Activated CD4-positive, CD25-positive, alpha-beta regulatory T cell treated with anti-CD3 and anti-CD28 coated beads, Interleukin-2, amount 50 U/mL, for 72 hours (primary cell): Measurements from ENCODE around the gene FTSJ1.
A peak's percentile ranks its signal among the peaks of the same experiment; 100 is the strongest.
"Not testable (repeated sequence)": the region's sequence is repeated elsewhere in the genome, so short reads cannot be mapped to it uniquely, and the experiment has no call there.

Experiments used
- DNase-seq: peaks from one replicate; pipeline ENCODE4 v3.0.0; 2021

The FTSJ1 gene, protein sequence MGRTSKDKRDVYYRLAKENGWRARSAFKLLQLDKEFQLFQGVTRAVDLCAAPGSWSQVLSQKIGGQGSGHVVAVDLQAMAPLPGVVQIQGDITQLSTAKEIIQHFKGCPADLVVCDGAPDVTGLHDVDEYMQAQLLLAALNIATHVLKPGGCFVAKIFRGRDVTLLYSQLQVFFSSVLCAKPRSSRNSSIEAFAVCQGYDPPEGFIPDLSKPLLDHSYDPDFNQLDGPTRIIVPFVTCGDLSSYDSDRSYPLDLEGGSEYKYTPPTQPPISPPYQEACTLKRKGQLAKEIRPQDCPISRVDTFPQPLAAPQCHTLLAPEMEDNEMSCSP

DNA sequence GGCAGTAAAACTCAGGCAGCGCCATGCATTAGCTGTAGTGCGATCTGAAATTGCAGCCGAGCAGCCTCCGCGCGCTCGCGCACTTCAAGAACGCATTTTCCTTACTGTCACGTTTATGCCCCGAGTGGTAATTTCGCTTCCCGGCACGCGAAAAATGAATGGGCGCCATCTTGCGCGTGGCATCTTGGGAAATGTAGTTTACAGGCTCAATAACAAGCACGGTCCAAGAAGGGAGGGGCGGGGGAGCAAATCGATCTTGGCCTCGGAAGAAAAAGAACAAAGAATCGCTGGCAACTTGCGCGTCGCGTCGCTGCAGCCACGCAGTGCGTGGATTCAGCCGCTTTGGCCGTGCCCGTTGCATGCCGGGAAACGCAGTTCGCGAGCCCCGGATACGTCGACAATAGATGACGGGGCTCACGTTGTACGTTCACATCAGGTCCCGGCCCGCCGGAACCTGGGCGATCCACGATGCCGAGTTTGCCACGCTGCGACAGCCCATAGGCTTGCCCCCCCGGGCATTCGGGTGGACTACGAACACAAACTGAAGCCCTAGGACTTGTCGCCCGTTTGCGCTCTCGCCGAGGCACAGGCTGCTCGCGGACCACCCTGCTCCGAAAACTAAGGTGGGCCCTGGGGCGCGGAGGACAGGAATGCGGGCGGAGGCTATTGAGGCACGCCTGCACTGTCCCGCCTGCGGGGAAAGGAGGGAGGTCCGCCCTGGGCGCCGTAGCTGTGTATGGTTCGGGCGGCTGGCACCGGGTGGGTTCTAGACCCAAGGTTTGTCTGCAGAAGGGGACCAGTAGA, at the start of gene FTSJ1:
Gene FTSJ1, plus strand, starts transcription at position 426 of the 804 bp plus-strand sequence. CDS start 1,849 bp downstream, outside the sequence.
- peak; percentile 79 for DNase-seq

DNA sequence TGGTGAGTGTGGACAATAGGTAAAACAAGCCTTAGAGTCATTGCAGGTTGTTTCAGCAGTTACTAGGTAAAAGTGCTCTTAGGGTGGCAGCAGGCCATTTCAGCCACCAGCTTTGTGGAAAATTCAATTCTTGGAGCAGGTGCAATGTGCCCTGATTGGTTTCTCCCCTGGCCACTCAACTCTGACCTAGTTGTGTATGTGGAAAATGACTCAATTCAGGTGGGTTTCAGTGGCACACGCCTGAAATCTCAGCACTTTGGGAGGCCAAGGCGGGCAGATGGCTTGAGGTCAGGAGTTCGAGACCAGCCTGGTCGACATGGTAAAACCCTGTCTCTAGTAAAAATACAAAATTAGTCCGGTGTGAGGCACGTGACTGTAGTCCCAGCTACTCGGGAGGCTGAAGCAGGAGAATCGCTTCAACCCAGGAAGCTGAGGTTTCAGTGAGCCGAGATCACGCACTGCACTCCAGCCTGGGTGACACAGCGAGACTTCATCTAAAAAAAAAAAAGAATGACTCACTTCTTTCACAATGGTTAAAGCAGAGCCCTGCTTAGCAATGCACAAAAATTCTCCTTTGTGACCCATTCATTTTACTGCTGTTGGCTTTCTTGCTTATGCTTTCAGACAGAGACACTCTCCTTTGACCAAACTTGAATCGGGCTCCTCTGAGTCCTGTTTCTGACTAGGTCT, 48.8 kb upstream of the FTSJ1 start:
- DNase-seq = not testable (repeated sequence)

DNA sequence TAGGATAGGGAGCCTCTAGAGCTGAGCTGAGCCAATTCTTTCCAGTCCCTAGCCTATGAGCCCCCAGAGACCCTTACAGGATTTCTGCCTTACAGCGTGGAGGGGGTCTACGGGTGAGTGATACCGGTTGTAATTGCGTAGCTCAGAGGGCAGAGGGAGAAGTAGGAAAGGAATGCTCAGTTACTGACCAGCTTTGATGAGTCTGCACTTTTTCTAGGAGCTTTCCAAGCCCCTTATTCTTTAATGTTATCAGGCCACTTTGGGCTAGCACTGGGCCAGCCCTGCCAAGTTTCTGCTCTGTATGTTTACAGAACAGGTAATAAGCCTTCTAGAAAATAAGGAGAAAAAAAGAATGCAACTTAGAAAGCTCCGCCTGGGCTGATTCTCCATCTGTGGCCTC, 46.4 kb upstream of the FTSJ1 start:
- not testable (repeated sequence) for DNase-seq

DNA sequence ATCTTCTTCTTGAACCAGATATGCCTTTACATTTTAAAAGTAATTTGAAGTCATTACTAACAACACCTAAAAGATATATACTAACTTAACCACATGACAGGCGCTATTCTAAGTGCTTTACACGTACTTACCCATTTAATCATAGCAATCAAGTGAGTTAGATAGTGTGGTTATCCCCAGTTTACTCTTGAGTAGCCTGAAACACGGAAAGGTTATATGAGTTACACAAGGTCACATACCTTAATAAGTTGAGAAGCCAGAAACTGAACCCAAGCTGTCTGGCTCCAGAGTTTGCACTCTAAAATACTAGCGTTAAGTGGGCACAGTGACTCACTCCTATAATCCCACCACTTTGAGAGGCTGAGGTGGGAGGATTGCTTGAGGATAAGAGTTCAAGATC, 45.8 kb upstream of the FTSJ1 start:
- DNase-seq = not testable (repeated sequence)

DNA sequence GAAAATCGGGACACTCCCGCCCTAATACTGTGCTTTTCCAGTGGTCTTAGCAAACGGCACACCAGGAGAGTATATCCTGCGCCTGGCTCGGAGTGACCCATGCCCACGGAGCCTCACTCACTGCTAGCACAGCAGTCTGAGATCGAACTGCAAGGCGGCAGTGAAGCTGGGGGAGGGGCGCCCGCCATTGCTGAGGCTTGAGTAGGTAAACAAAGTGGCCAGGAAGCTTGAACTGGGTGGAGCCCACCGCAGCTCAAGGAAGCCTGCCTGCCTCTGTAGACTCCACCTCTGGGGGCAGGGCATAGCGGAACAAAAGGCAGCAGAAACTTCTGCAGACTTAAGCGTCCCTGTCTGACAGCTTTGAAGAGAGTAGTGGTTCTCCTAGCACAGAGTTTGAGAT, 42.3 kb upstream of the FTSJ1 start:
- DNase-seq = not testable (repeated sequence)

DNA sequence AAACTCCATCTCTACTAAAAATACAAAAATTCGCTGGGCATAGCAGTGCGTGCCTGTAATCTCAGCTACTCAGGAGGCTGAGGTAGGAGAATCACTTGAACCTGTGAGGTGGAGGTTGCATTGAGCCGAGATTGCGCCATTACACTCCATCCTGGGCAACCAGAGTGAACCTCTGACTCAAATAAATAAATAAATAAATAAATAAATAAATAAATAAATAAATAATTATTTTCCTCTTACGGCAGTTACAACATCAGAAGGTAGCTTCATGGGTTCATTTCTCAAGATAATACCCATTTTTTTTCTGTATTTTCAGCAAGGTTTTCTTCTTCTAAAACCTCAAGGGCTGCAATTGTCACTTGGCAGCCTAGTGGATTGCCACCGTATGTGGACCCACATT, 28.8 kb upstream of the FTSJ1 start:
- DNase-seq = not testable (repeated sequence)

DNA sequence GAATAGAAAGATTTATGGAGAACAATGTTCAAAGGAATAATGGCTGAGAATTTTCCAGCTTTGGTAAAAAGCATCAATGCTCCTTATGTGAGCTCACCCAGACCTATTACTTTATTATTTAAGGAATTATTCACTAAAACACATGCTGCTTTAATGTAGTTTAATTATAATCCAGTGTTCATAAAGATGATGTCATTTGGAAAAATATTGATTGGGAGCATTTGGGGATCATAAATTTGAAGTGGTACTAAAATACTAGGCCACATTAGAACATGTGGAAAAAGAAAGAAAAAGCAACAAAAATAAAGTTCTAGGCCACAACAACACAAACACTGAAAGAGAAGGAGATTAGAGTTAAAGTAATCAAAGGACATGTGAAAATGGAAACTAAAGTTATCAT, 25.9 kb upstream of the FTSJ1 start:
- no peak for DNase-seq

DNA sequence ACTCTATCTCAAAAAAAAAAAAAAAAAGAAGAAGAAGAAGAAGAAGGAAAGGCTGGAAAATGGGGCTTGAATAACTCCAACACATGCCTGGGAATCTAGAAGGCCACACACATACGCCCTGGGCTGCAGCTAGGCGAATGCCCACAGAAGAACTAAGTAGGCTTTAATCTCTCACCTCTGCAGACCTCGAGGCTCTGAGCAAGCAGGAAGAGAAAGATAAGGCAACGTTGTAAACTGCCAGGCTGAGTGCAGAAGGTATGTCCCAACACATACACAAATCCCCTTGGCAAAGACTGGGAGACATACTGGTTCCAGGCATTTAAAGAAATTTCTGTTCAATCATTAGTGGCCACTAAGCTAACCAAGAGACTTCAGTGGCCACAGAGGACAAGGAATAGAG, 24.3 kb upstream of the FTSJ1 start:
- DNase-seq = no peak

DNA sequence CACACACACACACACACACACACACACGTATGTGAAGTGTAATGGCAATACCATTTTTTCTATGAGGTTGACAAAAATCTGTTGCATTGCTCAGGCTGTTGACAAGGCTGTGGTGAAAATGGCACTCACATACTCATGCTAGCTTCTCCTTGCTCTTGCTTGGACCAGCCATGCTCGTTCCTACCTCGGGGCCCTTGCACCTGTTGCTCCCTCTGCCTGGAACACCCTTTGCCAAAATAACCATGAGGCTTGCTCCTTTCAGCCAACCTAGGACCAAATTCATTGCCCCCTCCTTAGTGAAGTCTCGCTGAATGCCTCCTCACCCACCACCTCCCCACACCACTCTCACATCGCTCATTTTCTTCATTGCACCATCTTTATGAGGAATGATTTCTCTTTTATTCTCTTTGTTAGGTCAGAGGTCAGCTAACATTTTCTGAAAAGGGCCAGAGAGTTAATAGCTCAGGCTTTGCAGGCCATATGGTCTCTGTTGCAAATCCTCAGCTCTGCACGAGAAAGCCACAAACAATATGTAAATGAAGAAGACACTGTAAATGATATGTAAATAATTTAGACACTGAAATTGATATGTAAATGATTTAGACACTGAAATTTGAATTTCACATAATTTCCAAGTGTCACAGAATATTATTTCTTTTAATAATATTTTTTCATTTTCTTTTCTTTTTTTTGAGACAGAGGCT, 19.2 kb upstream of the FTSJ1 start:
- no peak for DNase-seq

DNA sequence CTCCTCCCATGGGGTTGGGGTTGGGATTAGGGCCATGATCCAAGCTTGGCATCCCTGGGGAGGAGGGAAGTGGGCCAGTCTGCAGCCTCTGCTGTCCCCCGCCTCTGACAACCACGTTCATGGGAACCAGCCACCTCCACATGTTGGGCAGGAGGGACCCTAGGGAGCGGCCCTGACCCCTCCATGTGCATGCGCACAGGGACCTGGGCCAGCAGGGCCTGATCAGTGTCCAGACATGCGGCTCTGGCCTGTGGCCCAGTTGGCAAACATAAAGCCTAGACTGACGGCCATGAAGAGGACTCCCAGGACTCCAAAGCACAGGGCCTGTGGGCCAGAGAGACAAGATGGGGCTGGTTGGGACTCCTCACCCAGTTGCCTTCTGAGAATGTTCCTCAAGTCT, 17.3 kb upstream of the FTSJ1 start:
- DNase-seq = no peak

DNA sequence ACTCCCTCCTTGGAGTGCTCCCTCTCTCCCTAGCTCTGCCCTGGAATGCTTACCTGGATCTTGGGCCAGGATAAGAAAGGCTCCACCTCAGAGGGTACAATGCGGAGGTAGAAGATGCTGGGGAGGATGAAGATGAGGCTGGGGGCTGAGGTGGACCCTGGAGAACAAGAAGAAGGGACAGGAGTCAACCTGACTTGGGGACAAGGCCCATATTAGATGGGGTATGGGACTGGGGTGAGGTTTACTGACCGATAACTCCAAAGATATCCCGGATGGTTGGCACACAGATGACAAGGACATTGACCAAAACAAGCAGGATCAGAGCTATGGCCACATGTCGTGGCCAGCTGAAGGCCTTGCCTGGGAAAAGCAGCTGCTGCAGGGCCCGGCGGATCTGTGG, 16.5 kb upstream of the FTSJ1 start:
- no peak for DNase-seq

DNA sequence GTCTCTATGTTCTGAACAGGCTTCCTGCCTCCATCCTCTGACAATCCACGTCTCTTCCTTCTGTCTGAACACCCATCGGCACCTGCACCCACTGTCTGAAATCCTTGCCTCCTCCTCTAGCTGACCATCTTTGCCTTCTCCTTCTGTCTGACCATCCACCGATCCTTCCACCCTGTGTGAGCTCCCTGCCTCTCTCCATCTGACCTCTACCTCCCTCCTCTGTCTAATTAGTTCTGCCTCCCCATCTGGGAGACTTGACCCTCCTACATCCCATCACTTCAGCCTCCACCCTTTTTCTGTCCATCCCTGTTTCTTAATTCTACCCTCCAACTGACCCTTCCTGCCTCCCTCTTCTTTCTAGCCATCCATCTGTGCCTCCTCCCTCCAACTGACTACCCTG, 16.0 kb upstream of the FTSJ1 start:
- no peak for DNase-seq

DNA sequence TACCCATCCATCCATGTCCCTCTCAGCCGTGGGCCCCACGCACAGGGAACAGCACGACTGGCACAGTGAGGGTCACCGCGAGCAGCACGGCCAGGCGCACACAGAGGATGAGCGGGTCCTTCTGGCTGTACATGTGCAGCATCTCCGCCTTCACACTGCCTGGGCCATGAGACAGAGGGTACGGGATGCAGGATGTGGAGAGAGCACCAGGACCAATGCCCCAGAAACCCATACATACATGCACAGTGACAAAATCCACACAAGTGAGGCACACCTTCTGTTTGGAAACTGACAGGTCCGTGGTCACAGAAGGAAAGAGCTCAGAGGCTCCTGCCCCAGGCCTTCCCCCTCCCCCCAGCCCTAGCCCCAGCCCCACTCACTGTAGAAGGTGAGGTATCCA, 15.4 kb upstream of the FTSJ1 start:
- DNase-seq = no peak

DNA sequence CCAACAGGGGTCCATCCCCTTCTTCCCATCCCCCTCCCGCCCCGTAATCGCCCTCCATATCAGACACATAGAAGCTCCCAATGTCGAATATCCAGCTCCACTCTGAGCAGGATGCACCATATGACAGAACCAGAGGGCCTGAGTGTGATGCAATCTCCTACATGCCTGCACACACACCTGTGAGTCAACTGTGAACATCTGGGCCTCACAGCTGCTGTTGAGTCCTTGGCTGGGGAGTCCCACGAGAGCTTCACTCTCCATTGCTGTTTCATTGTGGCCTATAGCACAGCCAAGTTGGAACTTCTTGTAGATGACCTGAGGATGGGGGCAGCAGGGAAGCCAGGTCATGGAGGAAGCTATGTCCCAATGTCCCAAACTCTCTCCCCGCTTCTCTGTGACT, 14.2 kb upstream of the FTSJ1 start:
- DNase-seq = no peak

DNA sequence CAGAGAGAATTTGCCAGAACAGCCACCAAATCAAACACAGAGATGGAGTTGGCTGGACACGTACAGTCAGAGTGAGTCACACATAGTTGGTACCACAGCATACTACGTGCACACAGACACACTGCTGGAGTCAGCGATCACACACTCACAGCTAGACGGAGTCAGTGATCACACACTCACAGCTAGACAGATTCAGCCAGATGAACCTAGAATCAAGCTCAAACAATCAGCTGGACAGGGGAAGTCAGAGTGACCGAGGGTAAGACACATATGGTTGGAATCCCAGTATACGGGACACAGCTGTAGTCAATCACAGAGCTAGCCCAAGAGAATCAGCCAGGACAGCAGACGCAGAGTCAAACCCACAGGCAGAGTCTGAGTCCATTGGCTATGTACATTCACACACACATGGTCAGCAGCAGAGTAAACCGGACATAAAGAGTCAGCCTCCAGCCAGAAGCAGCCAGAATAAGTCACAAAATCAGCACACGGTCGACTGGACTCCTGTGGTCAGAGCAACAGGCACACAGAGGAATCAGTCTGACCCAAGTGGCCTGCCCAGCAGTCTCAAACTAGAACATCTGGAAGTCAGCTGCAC, 10.6 kb upstream of the FTSJ1 start:
- no peak for DNase-seq

DNA sequence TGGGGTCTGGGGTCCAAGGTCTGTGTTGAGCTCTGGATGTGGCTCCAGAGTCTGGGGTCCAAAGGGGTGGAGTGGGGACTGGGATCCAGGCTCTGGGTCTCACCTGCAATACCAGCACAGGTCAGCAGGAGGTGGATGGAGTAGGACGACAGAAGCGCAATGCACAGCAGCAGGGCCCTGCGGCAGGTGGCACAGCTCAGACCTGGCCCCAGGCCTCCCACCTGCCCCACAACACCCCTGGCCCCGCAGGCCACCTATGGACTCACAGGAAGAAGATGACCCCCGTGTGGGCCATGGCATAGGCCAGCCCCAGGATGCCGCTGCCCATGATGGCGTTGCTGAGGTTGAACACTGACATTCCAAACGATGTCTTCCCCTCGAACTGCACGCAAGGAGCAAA, 9.3 kb upstream of the FTSJ1 start:
- DNase-seq = peak; percentile 48

DNA sequence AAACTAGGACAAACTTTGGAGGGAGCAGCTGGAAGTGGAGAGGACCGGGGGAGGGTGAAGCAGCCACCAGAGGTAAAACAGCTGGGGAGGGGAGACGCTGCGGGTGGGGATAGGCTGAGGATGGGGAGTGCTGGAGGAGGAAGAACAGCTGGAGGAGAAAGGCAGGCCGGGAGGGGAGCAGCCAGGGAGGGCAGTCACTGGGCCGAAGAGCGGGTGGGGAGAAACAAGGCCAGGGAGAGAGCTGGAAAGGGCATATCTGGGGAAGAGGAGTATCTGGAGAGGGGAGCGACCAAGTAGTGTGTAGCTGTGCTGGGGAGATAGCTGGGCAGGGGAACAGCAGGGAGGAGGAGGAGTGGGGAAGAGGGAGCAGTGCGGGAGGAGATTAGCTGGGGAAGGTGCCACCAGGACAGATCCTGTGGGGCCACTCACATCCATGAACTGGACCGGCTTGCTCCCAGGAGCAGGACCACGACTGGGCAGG, 8.7 kb upstream of the FTSJ1 start:
- no peak for DNase-seq

DNA sequence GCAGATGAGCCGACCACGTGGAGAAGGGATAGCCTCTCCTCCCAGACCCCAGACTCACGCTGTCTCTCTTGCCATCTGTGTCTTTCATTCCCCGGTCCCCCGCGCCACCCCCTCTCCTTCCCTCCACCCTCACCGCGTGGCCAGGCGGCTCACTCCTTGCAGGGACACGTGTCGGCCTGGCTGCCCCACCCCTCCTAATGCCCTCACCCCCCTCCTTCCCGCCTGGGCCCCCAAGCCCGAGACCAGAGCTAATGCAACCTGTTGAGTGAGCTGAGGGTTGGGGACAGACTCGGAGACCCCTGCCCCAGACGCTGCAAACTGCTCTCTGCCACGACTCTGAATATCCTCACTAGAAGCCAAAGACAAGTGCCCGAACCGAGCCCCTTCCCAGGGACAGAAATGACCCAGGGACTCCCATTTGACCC, 7.7 kb upstream of the FTSJ1 start:
- DNase-seq = peak; percentile 51

DNA sequence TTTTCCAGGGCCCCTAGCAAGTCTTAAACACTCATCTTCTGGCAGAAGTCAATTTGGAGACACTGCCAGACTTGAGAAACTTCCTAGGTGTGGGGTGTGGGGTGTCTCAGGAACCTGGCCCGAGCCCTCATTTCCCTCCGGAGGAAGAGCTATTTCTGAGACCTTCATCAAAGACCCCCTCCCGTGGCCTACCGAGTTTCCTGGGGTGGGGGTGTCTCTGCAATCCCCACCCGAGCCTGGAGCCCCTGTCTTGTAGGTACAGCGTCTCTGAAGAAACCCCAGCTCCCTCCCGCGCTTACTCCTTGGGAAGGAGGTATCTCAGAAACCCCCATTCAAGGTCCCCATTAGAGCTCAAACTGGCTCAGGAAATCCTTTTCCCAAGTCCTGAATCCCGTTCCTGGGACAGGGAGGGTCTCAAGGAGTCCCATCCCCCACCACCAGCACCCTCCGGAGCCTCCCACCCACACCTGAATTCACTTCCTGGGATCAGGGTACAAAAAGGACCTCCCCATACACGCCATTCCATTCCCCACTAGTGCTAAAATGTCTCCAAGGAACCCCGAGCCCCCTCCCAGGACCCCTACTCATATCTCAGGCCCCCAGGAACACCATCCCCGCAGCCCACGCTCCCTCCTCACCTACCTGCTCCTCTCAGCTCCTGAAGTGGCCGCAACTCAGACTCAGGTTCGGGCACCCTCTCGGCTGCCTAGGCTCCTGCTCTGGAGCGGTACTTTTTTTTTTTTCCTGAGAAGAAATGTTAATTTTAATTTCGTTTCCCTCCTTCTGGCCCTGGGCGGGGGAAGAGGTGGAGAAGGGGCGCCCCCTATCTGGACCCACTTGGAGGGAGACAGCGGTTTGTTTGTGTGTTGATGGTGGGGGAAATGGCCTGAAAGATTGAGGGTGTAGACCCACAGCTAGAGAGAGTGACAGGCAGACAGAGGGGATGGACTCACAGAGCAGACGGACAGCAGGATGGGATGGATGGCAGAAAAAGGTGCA, 7.0 kb upstream of the FTSJ1 start:
- DNase-seq = peak; percentile 34

DNA sequence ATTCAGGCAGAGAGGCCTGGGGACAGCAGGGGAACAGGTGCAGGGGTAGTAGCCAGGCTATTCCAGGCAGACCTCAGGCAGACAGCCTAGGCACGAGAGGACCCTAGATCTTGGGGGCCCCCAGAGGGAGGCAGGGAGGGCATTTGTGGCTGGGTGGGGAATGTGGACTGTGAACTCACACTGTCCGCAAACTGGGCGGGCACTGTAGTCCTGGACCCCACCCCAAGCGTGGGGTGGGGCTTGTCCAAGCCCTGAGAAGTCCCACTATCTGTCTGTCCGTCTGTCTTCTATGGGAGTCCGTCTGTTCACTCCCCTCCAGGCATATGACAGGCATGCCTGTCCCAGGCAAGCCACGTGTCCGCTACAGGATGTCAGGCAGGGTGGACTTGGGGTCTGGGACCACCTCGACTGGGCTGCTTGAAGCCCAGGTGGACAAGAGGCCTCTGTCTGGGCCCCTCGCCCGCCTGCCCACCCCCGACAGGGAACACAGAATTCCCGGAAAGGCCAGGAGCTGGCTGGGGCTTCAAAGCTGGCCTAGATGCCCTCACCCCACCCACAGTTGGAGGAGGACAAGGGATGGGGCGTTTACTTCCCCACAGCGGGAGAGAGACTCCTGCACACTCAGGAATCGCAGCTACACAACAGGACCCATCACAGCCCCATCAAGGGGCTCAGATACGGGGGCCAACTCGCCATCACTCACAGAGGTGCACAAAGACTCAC, 5.7 kb upstream of the FTSJ1 start, which contains the start of gene SLC38A5:
Gene SLC38A5, minus strand, starts transcription at position 151 of the 723 bp plus-strand sequence. CDS start 2,336 bp downstream, outside the sequence.
- no peak for DNase-seq

DNA sequence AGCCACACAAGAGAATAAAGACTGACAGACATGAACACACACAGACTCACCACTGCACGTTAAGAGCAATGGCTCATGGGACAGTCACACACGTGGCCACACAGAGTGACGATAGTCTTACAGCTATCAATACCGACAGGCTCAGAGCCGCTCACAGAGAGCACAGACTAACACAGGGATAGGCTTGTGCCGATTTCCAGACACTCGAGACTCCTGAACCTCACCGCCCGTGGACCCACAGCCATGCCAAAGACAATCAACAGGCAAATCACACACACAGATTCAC, 5.2 kb upstream of the FTSJ1 start:
- no peak for DNase-seq
